ENCODE data around the gene OR2H1. TPM values are rescaled to one million over a fixed set of nuclear protein-coding genes. Genes with fewer than 3 reads are reported as not detected.

OR2H1 gene
- total RNA-seq, 1 donor from 2014 or later: not detected

GRCh38 chr6:29451471-29452193 is 5.3 kb upstream of the OR2H1 start:
- DNase-seq (ENCODE audit: low spot score in 2 of 2, unreplicated experiment in 2 of 2): no peak
- H3K4me3 Mint-ChIP-seq: no peak overlapping the region
- TF ChIP-seq, protein P1, sequence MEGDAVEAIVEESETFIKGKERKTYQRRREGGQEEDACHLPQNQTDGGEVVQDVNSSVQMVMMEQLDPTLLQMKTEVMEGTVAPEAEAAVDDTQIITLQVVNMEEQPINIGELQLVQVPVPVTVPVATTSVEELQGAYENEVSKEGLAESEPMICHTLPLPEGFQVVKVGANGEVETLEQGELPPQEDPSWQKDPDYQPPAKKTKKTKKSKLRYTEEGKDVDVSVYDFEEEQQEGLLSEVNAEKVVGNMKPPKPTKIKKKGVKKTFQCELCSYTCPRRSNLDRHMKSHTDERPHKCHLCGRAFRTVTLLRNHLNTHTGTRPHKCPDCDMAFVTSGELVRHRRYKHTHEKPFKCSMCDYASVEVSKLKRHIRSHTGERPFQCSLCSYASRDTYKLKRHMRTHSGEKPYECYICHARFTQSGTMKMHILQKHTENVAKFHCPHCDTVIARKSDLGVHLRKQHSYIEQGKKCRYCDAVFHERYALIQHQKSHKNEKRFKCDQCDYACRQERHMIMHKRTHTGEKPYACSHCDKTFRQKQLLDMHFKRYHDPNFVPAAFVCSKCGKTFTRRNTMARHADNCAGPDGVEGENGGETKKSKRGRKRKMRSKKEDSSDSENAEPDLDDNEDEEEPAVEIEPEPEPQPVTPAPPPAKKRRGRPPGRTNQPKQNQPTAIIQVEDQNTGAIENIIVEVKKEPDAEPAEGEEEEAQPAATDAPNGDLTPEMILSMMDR (IDR thresholded peaks at IDR 0.05; ENCODE audit: unreplicated experiment): no peak
- H3K4me1 Mint-ChIP-seq: peaks cover 3% of the 10 kb centered on the region
- peaks cover 2% of the 10 kb centered on the region for H3K27me3 Mint-ChIP-seq (ENCODE audit: low read depth)
- no peaks in the 10 kb centered on the region for H3K36me3 Mint-ChIP-seq
- H3K9me3 Mint-ChIP-seq: peaks cover 8% of the 10 kb centered on the region
- no peak overlapping the region for H3K27ac Mint-ChIP-seq

DNA sequence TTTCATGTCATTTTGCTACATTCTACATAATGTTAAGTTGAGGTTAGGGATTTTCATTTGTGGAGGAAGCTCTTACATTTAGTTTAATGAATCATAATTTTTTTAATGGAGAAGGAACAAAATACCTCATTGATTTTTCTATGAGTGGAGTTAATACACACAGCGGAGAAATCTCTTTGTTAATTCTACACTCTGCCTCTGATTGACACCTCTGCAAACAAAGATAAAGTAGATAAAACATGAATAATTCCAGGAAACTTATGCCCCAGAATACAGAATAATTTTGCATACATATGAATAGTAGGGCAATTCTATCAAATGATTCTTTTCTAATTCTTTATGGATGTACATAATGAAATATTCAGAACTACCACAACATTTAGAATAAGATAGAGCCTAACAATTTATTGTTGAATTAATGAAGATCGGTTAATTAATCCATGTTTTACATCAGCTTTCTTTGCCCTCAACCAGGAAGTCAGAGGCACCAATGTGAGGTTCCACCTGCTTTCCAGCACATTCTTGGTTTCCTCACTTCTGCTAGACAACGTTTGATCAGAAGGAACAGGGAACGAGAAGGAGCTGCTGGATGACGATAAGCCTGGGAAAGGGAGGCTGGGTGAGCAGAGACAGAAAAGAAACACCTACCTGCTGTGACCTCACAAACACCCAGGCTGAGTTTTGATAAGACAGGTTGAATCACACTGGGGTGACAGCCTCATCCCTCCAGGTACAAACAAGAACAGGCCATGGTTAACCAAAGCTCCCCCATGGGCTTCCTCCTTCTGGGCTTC is 4.3 kb downstream of the OR2H1 start:
- Mint-ChIP-seq H3K27me3 (ENCODE audit: low read depth) (peaks cover 38% of the 10 kb centered on the region), H3K4me1 (no peaks in the 10 kb centered on the region), H3K4me3 (no peak overlapping the region), H3K27ac (no peak overlapping the region), H3K9me3 (no peaks in the 10 kb centered on the region), H3K36me3 (no peaks in the 10 kb centered on the region)
- TF ChIP-seq, protein P1 (IDR thresholded peaks at IDR 0.05; ENCODE audit: unreplicated experiment): no peak
- no peak for DNase-seq (ENCODE audit: low spot score in 2 of 2, unreplicated experiment in 2 of 2)

DNA sequence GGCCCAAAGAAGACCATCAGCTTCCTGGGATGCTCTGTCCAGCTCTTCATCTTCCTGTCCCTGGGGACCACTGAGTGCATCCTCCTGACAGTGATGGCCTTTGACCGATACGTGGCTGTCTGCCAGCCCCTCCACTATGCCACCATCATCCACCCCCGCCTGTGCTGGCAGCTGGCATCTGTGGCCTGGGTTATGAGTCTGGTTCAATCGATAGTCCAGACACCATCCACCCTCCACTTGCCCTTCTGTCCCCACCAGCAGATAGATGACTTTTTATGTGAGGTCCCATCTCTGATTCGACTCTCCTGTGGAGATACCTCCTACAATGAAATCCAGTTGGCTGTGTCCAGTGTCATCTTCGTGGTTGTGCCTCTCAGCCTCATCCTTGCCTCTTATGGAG is 5.1 kb downstream of the OR2H1 start:
- no peak overlapping the region for H3K27ac Mint-ChIP-seq
- peaks cover 40% of the 10 kb centered on the region for H3K27me3 Mint-ChIP-seq (ENCODE audit: low read depth)
- TF ChIP-seq, protein P1 (IDR thresholded peaks at IDR 0.05; ENCODE audit: unreplicated experiment): no peak
- no peaks in the 10 kb centered on the region for H3K4me1 Mint-ChIP-seq
- no peak overlapping the region for H3K4me3 Mint-ChIP-seq
- DNase-seq (ENCODE audit: low spot score in 2 of 2, unreplicated experiment in 2 of 2): no peak
- no peaks in the 10 kb centered on the region for H3K36me3 Mint-ChIP-seq
- no peaks in the 10 kb centered on the region for H3K9me3 Mint-ChIP-seq

- H3K9me3 Mint-ChIP-seq: no peaks in the 10 kb centered on the region
- no peak overlapping the region for H3K4me3 Mint-ChIP-seq
- H3K27ac Mint-ChIP-seq: no peak overlapping the region
- H3K27me3 Mint-ChIP-seq (ENCODE audit: low read depth): peaks cover 26% of the 10 kb centered on the region
- DNase-seq (ENCODE audit: low spot score in 2 of 2, unreplicated experiment in 2 of 2): no peak
- TF ChIP-seq, protein P1 (IDR thresholded peaks at IDR 0.05; ENCODE audit: unreplicated experiment): no peak
- no peaks in the 10 kb centered on the region for H3K36me3 Mint-ChIP-seq
- no peaks in the 10 kb centered on the region for H3K4me1 Mint-ChIP-seq
These were observed 8.3 kb downstream of the OR2H1 start for GRCh38 chr6:29465279-29465678.

- peaks cover 26% of the 10 kb centered on the region for H3K27me3 Mint-ChIP-seq (ENCODE audit: low read depth)
- no peaks in the 10 kb centered on the region for H3K36me3 Mint-ChIP-seq
- no peaks in the 10 kb centered on the region for H3K4me1 Mint-ChIP-seq
- no peak for DNase-seq (ENCODE audit: low spot score in 2 of 2, unreplicated experiment in 2 of 2)
- H3K4me3 Mint-ChIP-seq: no peak overlapping the region
- no peak overlapping the region for H3K27ac Mint-ChIP-seq
- H3K9me3 Mint-ChIP-seq: no peaks in the 10 kb centered on the region
- TF ChIP-seq, protein P1 (IDR thresholded peaks at IDR 0.05; ENCODE audit: unreplicated experiment): no peak
These were observed 8.8 kb downstream of the OR2H1 start for GRCh38 chr6:29465801-29466200.
